HG03354 (cell line): ENCODE results near the gene SLAMF6.

ENCODE experiments used
- ATAC-seq: cut with Tn5 transposase; IDR thresholded peaks from one replicate; pipeline ENCODE4 v1.9.1; 2021; ENCODE audit warnings: mild to moderate bottlenecking; ENCODE audit not compliant: unreplicated experiment, poor library complexity, severe bottlenecking

SLAMF6 gene

DNA sequence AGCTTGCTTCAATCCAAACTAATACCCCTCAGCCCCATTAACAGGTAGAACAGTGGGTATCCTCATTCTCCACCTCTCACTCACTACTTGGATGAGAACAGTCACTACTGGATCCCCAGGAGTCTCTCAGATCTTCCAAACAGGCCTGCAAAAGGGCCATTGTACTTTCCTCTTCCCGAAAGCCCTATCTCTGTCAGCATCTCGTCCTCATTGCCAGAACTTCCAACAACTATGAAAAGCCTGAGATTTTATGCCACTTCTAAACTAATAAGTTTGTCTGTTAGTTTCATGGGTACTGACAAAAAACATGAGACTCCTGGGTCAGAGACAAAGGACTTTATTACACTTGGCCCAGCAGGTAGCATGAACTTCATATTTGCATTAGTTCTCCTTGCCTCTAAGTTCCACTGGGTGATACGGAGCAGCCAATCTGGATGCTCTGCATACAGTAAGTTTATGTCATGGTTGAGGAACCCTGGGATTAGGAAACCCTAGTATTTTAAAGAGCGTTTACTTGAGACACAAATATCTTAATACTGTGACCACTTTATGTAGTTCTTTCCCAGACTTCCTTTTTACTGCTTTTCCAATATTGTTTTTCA lies 84.6 kb downstream of the SLAMF6 start:
- ATAC-seq = no peak

DNA sequence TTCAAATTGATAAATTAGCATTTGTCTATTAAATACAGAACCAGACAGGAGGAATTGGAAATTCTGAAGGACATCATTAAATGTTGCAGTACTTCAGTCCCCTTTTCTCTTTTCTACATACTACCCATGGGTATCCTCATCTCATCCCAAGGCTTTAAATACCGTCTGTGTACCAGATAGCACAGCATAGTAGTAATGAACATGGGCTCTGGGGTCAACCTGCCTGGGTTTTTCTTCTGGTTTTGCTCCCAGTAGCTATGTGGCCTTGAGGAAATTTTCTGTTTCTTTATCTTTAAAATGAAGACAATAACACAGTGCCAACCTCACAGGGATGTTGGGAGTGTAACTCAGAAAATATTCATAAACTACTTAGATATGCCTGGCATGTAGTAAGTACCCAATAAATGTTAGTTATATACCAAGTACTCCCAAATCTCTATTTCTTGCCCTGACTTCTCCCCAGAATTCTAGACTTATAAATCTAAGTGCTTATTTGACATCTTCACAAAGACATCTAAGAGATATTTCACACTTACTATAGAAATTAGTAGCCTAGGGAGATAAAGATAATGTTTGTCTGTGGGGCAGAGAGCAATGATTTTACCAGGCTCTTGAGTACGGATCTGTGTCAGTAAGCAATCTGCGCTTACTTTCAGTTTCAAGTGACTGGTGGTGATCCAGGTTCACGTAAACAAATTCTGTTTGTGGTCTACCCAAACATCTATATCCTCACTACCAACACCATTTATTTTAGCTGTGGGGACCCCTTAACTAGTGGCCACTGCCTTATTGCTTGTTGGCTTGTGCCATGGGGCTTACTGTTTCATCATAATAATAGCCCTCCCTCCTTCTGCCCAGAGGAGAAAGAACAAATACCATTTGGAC lies 85.4 kb downstream of the SLAMF6 start:
- peak; percentile 87 for ATAC-seq

DNA sequence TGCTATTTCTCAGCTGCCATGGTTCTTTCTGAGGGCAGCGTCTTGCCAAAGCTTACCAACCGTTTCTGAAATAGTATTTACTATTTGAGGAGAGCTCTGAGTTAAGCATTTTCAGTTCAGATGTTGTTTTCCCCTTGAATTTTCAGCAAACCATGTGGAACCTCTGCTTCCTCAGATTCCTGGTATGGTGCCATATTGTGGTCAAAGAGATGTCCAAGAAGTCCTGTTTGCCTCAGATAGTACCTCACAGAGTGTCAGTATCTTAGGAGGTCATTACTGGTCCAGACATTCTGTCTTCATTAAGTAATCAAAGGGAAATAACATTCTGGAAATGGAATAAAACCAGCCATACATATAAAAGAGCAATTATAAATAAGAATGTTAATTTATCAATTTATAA lies 86.1 kb downstream of the SLAMF6 start:
- no peak for ATAC-seq
